Measurements from ENCODE around the gene ABCG1.

ABCG1 gene

DNA sequence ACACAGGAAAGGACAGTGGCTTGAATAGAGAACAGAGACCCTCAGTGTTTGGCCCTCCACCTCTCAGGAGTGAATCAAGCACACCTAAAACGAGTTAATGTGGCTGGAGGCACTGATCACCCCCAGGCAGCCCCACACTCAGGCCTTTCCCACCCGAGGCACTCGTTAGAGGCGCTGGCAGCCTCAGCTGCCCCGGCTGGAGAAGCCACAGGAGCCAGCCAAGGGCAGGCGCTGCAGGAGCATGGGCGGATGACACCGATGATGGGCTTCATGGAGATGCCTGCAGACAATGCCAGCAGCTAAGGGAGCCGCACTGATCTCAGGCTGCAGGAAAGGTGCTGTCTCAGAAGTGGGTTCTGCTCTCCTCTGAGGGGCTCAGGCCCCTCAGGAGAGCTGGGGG, 24.1 kb upstream of the ABCG1 start:
- Histone ChIP-seq H3K27ac (ENCODE audit: low read depth, low read length) (no peak overlapping the region), H3K4me1 (ENCODE audit: insufficient read depth, low read length) (no peaks in the 10 kb centered on the region), H3K9me3 (ENCODE audit: low read length) (no peaks in the 10 kb centered on the region), H3K9ac (ENCODE audit: low read length) (no peak overlapping the region), H3K27me3 (ENCODE audit: control insufficient read depth in 1 of 2, insufficient read depth in 2 of 2, low read length in 2 of 2) (no peaks in the 10 kb centered on the region), H3K36me3 (ENCODE audit: insufficient read depth, low read length) (no peaks in the 10 kb centered on the region), H3K4me3 (ENCODE audit: low read depth in 1 of 2, low read length in 2 of 2) (no peak overlapping the region)

GRCh38 chr21:42195378-42196031, 23.4 kb upstream of the ABCG1 start:
- no peaks in the 10 kb centered on the region for H3K27me3 ChIP-seq (ENCODE audit: control insufficient read depth in 1 of 2, insufficient read depth in 2 of 2, low read length in 2 of 2)
- H3K27ac ChIP-seq (ENCODE audit: low read depth, low read length), result no peak overlapping the region

GRCh38 chr21:42198929-42199867, 19.7 kb upstream of the ABCG1 start:
- Histone ChIP-seq H3K9me3 (ENCODE audit: low read length) (no peaks in the 10 kb centered on the region), H3K4me3 (ENCODE audit: low read depth in 1 of 2, low read length in 2 of 2) (no peak overlapping the region), H3K36me3 (ENCODE audit: insufficient read depth, low read length) (no peaks in the 10 kb centered on the region), H3K9ac (ENCODE audit: low read length) (no peak overlapping the region), H3K27ac (ENCODE audit: low read depth, low read length) (no peak overlapping the region), H3K27me3 (ENCODE audit: control insufficient read depth in 1 of 2, insufficient read depth in 2 of 2, low read length in 2 of 2) (no peaks in the 10 kb centered on the region), H3K4me1 (ENCODE audit: insufficient read depth, low read length) (no peaks in the 10 kb centered on the region)

More at GRCh38 chr21:42195378-42196031, 23.4 kb upstream of the ABCG1 start:
- Histone ChIP-seq H3K9me3 (ENCODE audit: low read length) (no peaks in the 10 kb centered on the region), H3K36me3 (ENCODE audit: insufficient read depth, low read length) (no peaks in the 10 kb centered on the region), H3K9ac (ENCODE audit: low read length) (no peak overlapping the region), H3K4me3 (ENCODE audit: low read depth in 1 of 2, low read length in 2 of 2) (no peak overlapping the region), H3K4me1 (ENCODE audit: insufficient read depth, low read length) (no peaks in the 10 kb centered on the region)

DNA sequence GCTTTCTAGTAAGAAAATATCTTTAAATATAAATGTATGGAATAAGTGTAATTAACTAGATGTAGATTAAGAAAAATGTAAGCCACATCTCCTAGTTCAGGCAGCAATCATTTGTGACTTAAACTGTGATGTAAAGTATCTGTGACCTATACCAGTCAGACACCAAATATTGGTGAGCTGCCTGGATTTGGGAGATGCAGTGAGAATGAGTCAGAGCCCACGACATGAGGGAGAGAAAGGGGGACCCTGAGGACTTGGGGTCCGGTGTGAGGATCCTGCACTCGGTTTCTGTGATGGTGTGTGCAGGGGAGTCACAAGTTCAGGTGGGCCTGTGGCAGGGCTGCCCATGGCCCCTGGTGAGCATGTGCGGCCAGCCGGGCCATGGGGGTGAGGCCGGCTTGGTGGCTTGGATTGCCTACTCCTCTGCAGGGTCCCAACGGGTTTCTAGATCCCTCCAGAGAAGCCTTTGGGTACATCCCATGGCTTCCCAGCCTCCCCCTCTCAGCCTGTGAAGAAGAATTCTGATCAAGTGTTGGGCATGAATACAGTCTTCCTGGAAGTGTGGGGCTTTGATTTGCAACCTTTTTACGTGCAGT, 19.0 kb upstream of the ABCG1 start:
- no peak overlapping the region for H3K4me3 ChIP-seq (ENCODE audit: low read depth in 1 of 2, low read length in 2 of 2)
- H3K27me3 ChIP-seq (ENCODE audit: control insufficient read depth in 1 of 2, insufficient read depth in 2 of 2, low read length in 2 of 2), result no peaks in the 10 kb centered on the region
- H3K27ac ChIP-seq (ENCODE audit: low read depth, low read length), result no peak overlapping the region
- H3K9me3 ChIP-seq (ENCODE audit: low read length), result no peaks in the 10 kb centered on the region
- H3K36me3 ChIP-seq (ENCODE audit: insufficient read depth, low read length), result no peaks in the 10 kb centered on the region
- H3K4me1 ChIP-seq (ENCODE audit: insufficient read depth, low read length), result no peaks in the 10 kb centered on the region
- no peak overlapping the region for H3K9ac ChIP-seq (ENCODE audit: low read length)

DNA sequence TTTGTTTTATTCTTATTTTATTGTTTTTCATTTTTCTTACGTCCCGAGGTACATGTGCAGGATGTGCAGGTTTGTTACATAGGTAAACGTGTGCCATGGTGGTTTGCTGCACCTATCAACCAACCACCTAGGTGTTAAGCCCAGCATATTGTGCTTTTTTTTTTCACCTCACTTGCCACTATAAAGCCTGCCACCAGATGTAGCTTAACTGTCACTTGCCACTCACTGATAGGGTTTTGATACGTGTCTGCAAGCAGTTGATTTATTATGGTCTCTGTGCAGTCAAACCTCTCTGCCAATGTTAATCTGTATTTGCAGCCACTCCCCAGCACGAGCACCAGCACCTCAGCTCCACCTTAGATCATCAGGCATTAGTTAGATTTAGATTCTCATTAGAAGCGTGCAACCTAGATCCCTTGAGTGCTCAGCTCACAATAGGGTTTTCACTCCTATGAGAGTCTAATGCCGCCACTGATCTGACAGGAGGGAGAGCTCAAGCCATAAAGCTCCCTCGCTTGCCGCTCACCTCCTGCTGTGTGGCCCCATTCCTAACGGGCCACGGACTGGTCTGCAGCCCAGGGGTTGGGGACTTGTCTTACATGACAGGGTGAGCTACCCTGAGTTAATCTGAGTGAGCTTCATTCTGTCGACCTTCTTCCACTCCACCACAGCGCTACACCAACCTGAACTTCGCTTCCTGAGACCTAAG, 17.9 kb upstream of the ABCG1 start:
- Histone ChIP-seq H3K9ac (ENCODE audit: low read length) (no peak overlapping the region), H3K4me1 (ENCODE audit: insufficient read depth, low read length) (no peaks in the 10 kb centered on the region), H3K27me3 (ENCODE audit: control insufficient read depth in 1 of 2, insufficient read depth in 2 of 2, low read length in 2 of 2) (no peaks in the 10 kb centered on the region), H3K36me3 (ENCODE audit: insufficient read depth, low read length) (no peaks in the 10 kb centered on the region), H3K9me3 (ENCODE audit: low read length) (no peaks in the 10 kb centered on the region), H3K27ac (ENCODE audit: low read depth, low read length) (no peak overlapping the region), H3K4me3 (ENCODE audit: low read depth in 1 of 2, low read length in 2 of 2) (no peak overlapping the region)

DNA sequence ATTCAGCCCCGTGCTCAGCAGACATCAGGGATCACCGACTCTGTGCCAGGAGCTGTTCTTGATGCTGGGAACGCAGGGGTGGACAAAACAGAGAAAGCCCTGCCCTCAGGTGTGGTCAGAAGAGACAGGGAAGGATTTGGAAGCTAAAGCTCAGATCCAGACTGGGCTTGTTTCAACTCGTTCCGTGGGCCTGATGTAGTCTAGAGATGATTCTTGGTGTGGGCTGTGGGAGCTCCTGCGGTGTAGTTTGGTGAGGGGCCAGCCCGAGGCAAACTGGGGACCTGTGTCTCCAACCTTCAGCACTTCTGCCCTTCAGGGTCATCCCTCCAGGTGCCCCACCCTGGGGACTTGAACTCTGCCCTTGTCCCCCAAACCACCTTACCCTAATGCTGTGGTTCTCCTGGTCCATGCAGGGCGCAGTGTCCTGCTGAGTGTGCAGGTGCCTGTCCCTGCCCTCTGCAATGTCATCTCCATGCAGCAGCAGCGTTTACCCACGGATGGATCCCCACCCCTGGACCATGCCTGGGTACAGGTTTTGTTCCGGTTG, 17.3 kb upstream of the ABCG1 start:
- Histone ChIP-seq H3K9me3 (ENCODE audit: low read length) (no peaks in the 10 kb centered on the region), H3K27ac (ENCODE audit: low read depth, low read length) (no peak overlapping the region), H3K9ac (ENCODE audit: low read length) (no peak overlapping the region), H3K4me1 (ENCODE audit: insufficient read depth, low read length) (no peaks in the 10 kb centered on the region), H3K27me3 (ENCODE audit: control insufficient read depth in 1 of 2, insufficient read depth in 2 of 2, low read length in 2 of 2) (no peaks in the 10 kb centered on the region), H3K4me3 (ENCODE audit: low read depth in 1 of 2, low read length in 2 of 2) (no peak overlapping the region), H3K36me3 (ENCODE audit: insufficient read depth, low read length) (no peaks in the 10 kb centered on the region)

DNA sequence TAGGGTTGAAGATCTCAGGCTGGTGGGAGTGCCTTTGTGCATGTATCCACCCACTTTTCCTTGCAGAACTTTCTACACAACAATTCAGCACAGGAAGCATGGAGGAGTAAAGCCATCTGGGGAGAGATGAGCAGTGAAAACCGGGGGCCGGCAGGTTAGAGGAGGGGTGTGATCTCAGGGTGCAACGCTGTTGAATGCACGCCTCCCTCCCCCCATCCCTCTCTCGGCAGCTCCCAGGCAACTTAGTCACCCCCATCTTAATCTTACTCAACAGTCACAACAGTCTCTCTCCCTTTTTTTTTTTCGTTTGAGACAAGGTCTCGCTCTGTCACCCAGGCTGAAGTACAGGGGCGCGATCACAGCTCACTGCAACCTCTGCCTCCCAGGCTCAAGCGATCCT, 16.6 kb upstream of the ABCG1 start:
- Histone ChIP-seq H3K27ac (ENCODE audit: low read depth, low read length) (no peak overlapping the region), H3K27me3 (ENCODE audit: control insufficient read depth in 1 of 2, insufficient read depth in 2 of 2, low read length in 2 of 2) (no peaks in the 10 kb centered on the region), H3K4me3 (ENCODE audit: low read depth in 1 of 2, low read length in 2 of 2) (no peak overlapping the region), H3K9ac (ENCODE audit: low read length) (no peak overlapping the region), H3K36me3 (ENCODE audit: insufficient read depth, low read length) (no peaks in the 10 kb centered on the region), H3K9me3 (ENCODE audit: low read length) (no peaks in the 10 kb centered on the region), H3K4me1 (ENCODE audit: insufficient read depth, low read length) (no peaks in the 10 kb centered on the region)

GRCh38 chr21:42203321-42203720, 15.6 kb upstream of the ABCG1 start:
- Histone ChIP-seq H3K4me1 (ENCODE audit: insufficient read depth, low read length) (no peaks in the 10 kb centered on the region), H3K27me3 (ENCODE audit: control insufficient read depth in 1 of 2, insufficient read depth in 2 of 2, low read length in 2 of 2) (no peaks in the 10 kb centered on the region), H3K27ac (ENCODE audit: low read depth, low read length) (no peak overlapping the region), H3K9ac (ENCODE audit: low read length) (no peak overlapping the region), H3K36me3 (ENCODE audit: insufficient read depth, low read length) (no peaks in the 10 kb centered on the region), H3K9me3 (ENCODE audit: low read length) (no peaks in the 10 kb centered on the region), H3K4me3 (ENCODE audit: low read depth in 1 of 2, low read length in 2 of 2) (no peak overlapping the region)

DNA sequence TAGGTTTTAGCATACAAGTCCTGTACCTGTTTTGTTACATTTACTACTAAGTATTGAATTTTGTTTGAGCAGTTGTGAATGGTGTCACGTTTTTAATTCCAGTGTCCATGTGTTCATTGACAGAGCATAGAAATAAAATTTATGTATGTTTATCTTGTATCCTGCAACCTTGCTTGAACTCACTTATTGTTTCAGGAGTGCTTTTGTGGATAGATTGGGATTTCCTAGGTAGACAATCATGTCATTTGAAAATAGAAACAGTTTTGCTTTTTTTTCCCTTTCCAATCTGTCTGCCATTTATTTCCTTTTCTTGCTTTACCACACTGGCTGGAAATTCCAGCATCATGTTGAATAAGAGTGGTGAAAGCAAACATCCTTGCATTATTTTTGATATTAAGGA, 15.0 kb upstream of the ABCG1 start:
- no peak overlapping the region for H3K9ac ChIP-seq (ENCODE audit: low read length)
- H3K27me3 ChIP-seq (ENCODE audit: control insufficient read depth in 1 of 2, insufficient read depth in 2 of 2, low read length in 2 of 2), result no peaks in the 10 kb centered on the region
- no peak overlapping the region for H3K27ac ChIP-seq (ENCODE audit: low read depth, low read length)
- no peaks in the 10 kb centered on the region for H3K9me3 ChIP-seq (ENCODE audit: low read length)
- H3K36me3 ChIP-seq (ENCODE audit: insufficient read depth, low read length), result no peaks in the 10 kb centered on the region
- no peak overlapping the region for H3K4me3 ChIP-seq (ENCODE audit: low read depth in 1 of 2, low read length in 2 of 2)
- H3K4me1 ChIP-seq (ENCODE audit: insufficient read depth, low read length), result no peaks in the 10 kb centered on the region

DNA sequence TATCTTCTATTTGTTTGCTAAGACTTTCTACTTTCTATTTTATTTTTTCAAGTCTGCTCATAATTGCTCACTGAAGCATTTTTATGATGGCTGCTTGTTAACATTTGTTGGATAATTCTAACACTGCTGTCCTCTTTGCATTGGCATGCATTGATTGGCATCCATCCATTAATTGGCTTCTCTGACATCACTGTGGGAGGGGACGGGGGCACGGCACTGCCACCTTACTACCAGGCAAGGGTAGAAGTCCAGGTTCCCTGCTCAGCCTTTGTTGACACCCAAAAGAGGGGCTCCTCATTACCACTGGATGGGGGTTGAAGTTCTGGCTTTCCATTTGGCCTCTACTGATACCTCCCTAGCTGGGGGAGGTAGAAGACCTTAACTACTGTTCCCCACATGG, 11.5 kb upstream of the ABCG1 start:
- Histone ChIP-seq H3K36me3 (ENCODE audit: insufficient read depth, low read length) (no peaks in the 10 kb centered on the region), H3K4me3 (ENCODE audit: low read depth in 1 of 2, low read length in 2 of 2) (no peak overlapping the region), H3K4me1 (ENCODE audit: insufficient read depth, low read length) (no peaks in the 10 kb centered on the region)

DNA sequence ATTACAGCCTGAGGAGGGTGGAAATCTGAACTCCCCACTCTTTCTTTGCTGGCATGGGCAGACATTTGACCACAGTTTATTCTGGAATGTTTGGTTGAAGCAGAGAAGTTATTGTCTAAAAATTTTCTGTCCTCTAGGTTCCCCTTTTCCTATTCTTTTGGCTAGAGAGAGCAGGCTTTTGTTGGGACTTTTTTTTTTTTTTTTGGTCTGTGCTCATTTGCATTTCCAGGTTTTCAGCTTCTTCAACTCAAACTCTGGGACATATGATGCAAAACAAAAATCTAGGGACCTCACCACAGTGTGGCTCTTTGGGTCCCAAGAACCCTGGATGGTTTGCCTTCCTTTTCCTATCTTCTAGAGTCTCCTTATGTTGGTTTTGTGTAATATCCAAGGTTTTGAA, 10.9 kb upstream of the ABCG1 start:
- Histone ChIP-seq H3K27ac (ENCODE audit: low read depth, low read length) (no peak overlapping the region), H3K27me3 (ENCODE audit: control insufficient read depth in 1 of 2, insufficient read depth in 2 of 2, low read length in 2 of 2) (no peaks in the 10 kb centered on the region), H3K4me1 (ENCODE audit: insufficient read depth, low read length) (no peaks in the 10 kb centered on the region), H3K9me3 (ENCODE audit: low read length) (no peaks in the 10 kb centered on the region), H3K9ac (ENCODE audit: low read length) (no peak overlapping the region), H3K36me3 (ENCODE audit: insufficient read depth, low read length) (no peaks in the 10 kb centered on the region), H3K4me3 (ENCODE audit: low read depth in 1 of 2, low read length in 2 of 2) (no peak overlapping the region)

More for the DNA sequence above, 11.5 kb upstream of the ABCG1 start:
- Histone ChIP-seq H3K27me3 (ENCODE audit: control insufficient read depth in 1 of 2, insufficient read depth in 2 of 2, low read length in 2 of 2) (no peaks in the 10 kb centered on the region), H3K27ac (ENCODE audit: low read depth, low read length) (no peak overlapping the region), H3K9ac (ENCODE audit: low read length) (no peak overlapping the region), H3K9me3 (ENCODE audit: low read length) (no peaks in the 10 kb centered on the region)

All from muscle layer of colon (tissue), 2 donors.